Kidney (tissue), 14 donors: Measurements from ENCODE around the gene UTP25. TPM values are rescaled to one million over a fixed set of nuclear protein-coding genes. Genes with fewer than 3 reads are reported as not detected.

Experiments used
- DNase-seq, 5 donors: peaks; one replicate each; pipeline ENCODE4 v3.0.0-alpha.2; 2013 to 2020
- FAIRE-seq: peaks from 2 replicates; lab custom pipeline; 2012; peaks lifted over from hg19 to GRCh38; lab: Jason Lieb, UNC
- H3K27ac ChIP-seq, 2 donors: one replicate each; pipeline ENCODE4 v1.7.0; 2013; ENCODE audit warnings: low read depth in 2 of 2, low read length in 2 of 2, inconsistent platforms in 1 of 2
- H3K27me3 ChIP-seq: one replicate; pipeline ENCODE4 v1.7.1; 2013; ENCODE audit warnings: low read length, inconsistent platforms; ENCODE audit not compliant: control insufficient read depth, insufficient read depth
- H3K36me3 ChIP-seq, 3 donors: one replicate each; pipeline versions ENCODE4 v1.7.0 to v1.7.1; 2013; ENCODE audit warnings: low read length in 3 of 3, control low read depth in 1 of 3, inconsistent platforms in 1 of 3; ENCODE audit not compliant: insufficient read depth in 3 of 3, control insufficient read depth in 2 of 3
- H3K4me1 ChIP-seq, 3 donors: one replicate each; pipeline versions ENCODE4 v1.7.0 to v1.7.1; 2013; ENCODE audit warnings: low read length in 3 of 3, inconsistent platforms in 1 of 3, low read depth in 1 of 3; ENCODE audit not compliant: control insufficient read depth in 2 of 3, insufficient read depth in 2 of 3
- H3K4me3 ChIP-seq, 3 donors: one replicate each; pipeline versions ENCODE4 v1.7.0 to v1.8.1; 2013; ENCODE audit warnings: low read length in 3 of 3, control low read depth in 1 of 3, inconsistent platforms in 1 of 3
- H3K9ac ChIP-seq, 3 donors: one replicate each; pipeline versions ENCODE4 v1.7.0 to v1.7.1; 2013; ENCODE audit warnings: low read length in 3 of 3, control low read depth in 1 of 3, inconsistent platforms in 1 of 3
- H3K9me3 ChIP-seq, 3 donors: one replicate each; pipeline versions ENCODE4 v1.7.0 to v1.7.1; 2013; ENCODE audit warnings: low read length in 3 of 3, control low read depth in 1 of 3, inconsistent platforms in 1 of 3; ENCODE audit not compliant: control insufficient read depth in 2 of 3, insufficient read depth in 1 of 3
- intact Hi-C: fragments of 100-400 bp; cut with DNase I; formaldehyde crosslinking; loops from one replicate; pipeline ENCODE4 v1.11.1; 2022
- polyA plus RNA-seq: library from polyadenylated mRNA; stranded (reverse); fragments of 350-450 nt; fragmentation: Illumina TruSeq; extraction: RNeasy Lipid Tissue Mini Kit (QIAGEN cat#74804); gene quantifications from one replicate; pipeline ENCODE4 v1.2.3, GENCODE V29; 2014; ENCODE audit warnings: low read depth, low replicate concordance; ENCODE audit not compliant: insufficient read depth
- total RNA-seq: library from RNA; stranded (reverse); fragmentation: NEBNext Ultra II Directional; extraction: Animal tissue kit (Norgen Biotek cat#: 25700); gene quantifications from one replicate; pipeline ENCODE4 v1.2.1, GENCODE V29; 2021
- TF ChIP-seq, protein P1 (sequence below): IDR thresholded peaks from 3 replicates; pipeline ENCODE4 v1.5.1; 2012; ENCODE audit warnings: mild to moderate bottlenecking, moderate library complexity, borderline replicate concordance; ENCODE audit not compliant: insufficient read depth; ENCODE audit errors: extremely low read depth
- donor health status: control.
- donor health status: control.
- donor health status: control.
- donor health status: control.
- donor health status: control.
- donor health status: DM: yes; HTN: yes; CAD: no.
- donor health status: Normal renal cell carcinoma (clear cell type).

The UTP25 gene
- total and polyA plus RNA-seq, 2 donors from 2014 or later: 2.0 to 8.9 TPM

- Histone ChIP-seq H3K4me1 (peaks cover 0 to 8% (median 3%) of the 10 kb centered on the region in 3 donors), H3K36me3 (peaks cover 0 to 5% (median 0%) of the 10 kb centered on the region in 3 donors), H3K9ac (no peak overlapping the region), H3K27ac (no peak overlapping the region), H3K9me3 (no peaks in the 10 kb centered on the region), H3K4me3 (peak overlapping the region in 2 of 3 donors; percentile 12 to 24), H3K27me3 (no peaks in the 10 kb centered on the region)
- intact Hi-C loops: no loop called here
- no peak for FAIRE-seq
- DNase-seq: no peak
- TF ChIP-seq, protein P1, sequence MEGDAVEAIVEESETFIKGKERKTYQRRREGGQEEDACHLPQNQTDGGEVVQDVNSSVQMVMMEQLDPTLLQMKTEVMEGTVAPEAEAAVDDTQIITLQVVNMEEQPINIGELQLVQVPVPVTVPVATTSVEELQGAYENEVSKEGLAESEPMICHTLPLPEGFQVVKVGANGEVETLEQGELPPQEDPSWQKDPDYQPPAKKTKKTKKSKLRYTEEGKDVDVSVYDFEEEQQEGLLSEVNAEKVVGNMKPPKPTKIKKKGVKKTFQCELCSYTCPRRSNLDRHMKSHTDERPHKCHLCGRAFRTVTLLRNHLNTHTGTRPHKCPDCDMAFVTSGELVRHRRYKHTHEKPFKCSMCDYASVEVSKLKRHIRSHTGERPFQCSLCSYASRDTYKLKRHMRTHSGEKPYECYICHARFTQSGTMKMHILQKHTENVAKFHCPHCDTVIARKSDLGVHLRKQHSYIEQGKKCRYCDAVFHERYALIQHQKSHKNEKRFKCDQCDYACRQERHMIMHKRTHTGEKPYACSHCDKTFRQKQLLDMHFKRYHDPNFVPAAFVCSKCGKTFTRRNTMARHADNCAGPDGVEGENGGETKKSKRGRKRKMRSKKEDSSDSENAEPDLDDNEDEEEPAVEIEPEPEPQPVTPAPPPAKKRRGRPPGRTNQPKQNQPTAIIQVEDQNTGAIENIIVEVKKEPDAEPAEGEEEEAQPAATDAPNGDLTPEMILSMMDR: no peak
These were observed 24.2 kb upstream of the UTP25 start for GRCh38 chr1:209803568-209803967.

DNA sequence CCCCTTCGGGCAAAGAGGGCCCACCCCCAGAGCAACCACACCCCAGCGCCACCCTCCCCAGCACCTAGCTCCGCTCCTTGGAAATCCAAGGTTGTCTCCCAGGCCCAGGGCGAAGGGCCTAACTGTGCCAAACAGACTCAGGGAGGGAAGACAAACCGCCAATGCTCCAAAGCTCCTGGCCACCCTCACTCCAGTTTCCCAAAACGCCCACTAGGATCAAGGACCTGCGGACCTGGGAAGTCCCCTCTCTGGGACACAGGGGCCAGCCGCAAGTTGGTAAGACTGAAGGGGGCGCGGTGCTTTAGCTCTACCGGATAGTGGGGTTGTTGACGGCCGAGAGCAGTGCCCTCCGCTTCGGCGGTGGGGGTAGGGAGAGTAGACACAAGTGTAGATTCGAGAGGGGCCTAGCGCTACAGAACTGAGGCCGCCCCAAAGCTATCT is 22.4 kb upstream of the UTP25 start:
- H3K36me3 ChIP-seq: no peaks in the 10 kb centered on the region
- H3K4me1 ChIP-seq: peaks cover 0 to 8% (median 3%) of the 10 kb centered on the region in 3 donors
- H3K27ac ChIP-seq: peak overlapping the region; percentile 85 to 86
- no peaks in the 10 kb centered on the region for H3K9me3 ChIP-seq
- FAIRE-seq (no peak), DNase-seq (peak in 4 of 5 donors; percentile 19 to 75 (median 44))
- TF ChIP-seq, protein P1: no peak
- peak overlapping the region; percentile 74 to 94 (median 84) for H3K4me3 ChIP-seq
- H3K27me3 ChIP-seq: no peaks in the 10 kb centered on the region
- H3K9ac ChIP-seq: peak overlapping the region in 2 of 3 donors; percentile 90 to 93
- intact Hi-C loops: no loop called here

- FAIRE-seq: peak; percentile 50
- H3K9ac ChIP-seq: peak within 1 kb of the TSS; percentile 64 to 93 (median 90)
- peak; percentile 94 to 97 (median 95) for DNase-seq
- peak within 1 kb of the TSS; percentile 74 to 94 (median 84) for H3K4me3 ChIP-seq
- H3K36me3 ChIP-seq: no peaks in the 10 kb centered on the region
- intact Hi-C loops: no loop called here
- no peaks in the 10 kb centered on the region for H3K9me3 ChIP-seq
- no peaks in the 10 kb centered on the region for H3K27me3 ChIP-seq
- peak within 1 kb of the TSS; percentile 85 to 90 for H3K27ac ChIP-seq
- TF ChIP-seq, protein P1: no peak
- H3K4me1 ChIP-seq: peaks cover 0 to 8% (median 3%) of the 10 kb centered on the region in 3 donors
These were observed 21.7 kb upstream of the UTP25 start, which contains the start of gene IRF6 for GRCh38 chr1:209805875-209806760. IRF6 (minus strand) TSS chr1:209806142; CDS start chr1:209801413, 4,729 bp downstream.
